ENCODE data around the gene SORBS1.

DNA sequence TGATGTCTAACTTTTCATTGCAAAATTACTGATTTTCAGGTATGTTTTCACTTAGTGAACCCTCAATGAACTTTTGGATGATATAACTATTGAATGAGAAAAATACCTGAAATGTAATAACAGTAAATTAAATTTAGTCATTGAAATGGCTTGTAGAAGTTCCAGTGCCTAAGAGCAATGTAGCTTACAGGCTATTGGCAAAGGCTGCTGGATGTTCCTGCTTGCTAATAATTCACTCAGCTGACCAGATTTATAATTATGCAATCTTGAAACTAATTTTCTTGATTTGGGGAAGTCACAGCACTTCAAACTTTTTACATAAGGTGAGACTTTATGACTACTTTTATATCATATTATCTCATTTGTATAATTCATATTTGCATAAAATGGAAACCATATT lies 73.2 kb downstream of the SORBS1 start:
- no peak for TF ChIP-seq RAD21 (IDR thresholded peaks at IDR 0.05; ENCODE audit: low read depth)
- no peak for TF ChIP-seq YY1 (IDR thresholded peaks at IDR 0.05; ENCODE audit: low read depth)
- TF ChIP-seq MAX (IDR thresholded peaks at IDR 0.05) = no peak
- TF ChIP-seq ZBTB7A (IDR thresholded peaks at IDR 0.05; ENCODE audit: low read depth) = no peak
- TF ChIP-seq FOXM1 (IDR thresholded peaks at IDR 0.05; ENCODE audit: borderline replicate concordance, low read depth) = no peak
- TF ChIP-seq TCF12 (IDR thresholded peaks at IDR 0.05; ENCODE audit: low read depth) = no peak
- TF ChIP-seq CREB1 (IDR thresholded peaks at IDR 0.05; ENCODE audit: low read depth) = no peak
- TF ChIP-seq NFIC (IDR thresholded peaks at IDR 0.05) = no peak
- TF ChIP-seq TAF1 (IDR thresholded peaks at IDR 0.05; ENCODE audit: low read depth) = no peak
- TF ChIP-seq USF1 (IDR thresholded peaks at IDR 0.05) = no peak
- no peak for TF ChIP-seq EP300 (IDR thresholded peaks at IDR 0.05; ENCODE audit: borderline replicate concordance)
- no peak for TF ChIP-seq TEAD4 (IDR thresholded peaks at IDR 0.05)
- TF ChIP-seq, protein P1, sequence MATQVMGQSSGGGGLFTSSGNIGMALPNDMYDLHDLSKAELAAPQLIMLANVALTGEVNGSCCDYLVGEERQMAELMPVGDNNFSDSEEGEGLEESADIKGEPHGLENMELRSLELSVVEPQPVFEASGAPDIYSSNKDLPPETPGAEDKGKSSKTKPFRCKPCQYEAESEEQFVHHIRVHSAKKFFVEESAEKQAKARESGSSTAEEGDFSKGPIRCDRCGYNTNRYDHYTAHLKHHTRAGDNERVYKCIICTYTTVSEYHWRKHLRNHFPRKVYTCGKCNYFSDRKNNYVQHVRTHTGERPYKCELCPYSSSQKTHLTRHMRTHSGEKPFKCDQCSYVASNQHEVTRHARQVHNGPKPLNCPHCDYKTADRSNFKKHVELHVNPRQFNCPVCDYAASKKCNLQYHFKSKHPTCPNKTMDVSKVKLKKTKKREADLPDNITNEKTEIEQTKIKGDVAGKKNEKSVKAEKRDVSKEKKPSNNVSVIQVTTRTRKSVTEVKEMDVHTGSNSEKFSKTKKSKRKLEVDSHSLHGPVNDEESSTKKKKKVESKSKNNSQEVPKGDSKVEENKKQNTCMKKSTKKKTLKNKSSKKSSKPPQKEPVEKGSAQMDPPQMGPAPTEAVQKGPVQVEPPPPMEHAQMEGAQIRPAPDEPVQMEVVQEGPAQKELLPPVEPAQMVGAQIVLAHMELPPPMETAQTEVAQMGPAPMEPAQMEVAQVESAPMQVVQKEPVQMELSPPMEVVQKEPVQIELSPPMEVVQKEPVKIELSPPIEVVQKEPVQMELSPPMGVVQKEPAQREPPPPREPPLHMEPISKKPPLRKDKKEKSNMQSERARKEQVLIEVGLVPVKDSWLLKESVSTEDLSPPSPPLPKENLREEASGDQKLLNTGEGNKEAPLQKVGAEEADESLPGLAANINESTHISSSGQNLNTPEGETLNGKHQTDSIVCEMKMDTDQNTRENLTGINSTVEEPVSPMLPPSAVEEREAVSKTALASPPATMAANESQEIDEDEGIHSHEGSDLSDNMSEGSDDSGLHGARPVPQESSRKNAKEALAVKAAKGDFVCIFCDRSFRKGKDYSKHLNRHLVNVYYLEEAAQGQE (IDR thresholded peaks at IDR 0.05; ENCODE audit: low read depth) = no peak
- no peak for TF ChIP-seq CEBPB (IDR thresholded peaks at IDR 0.05)

All from Ishikawa (cell line).